ENCODE measurements around the gene MYEOV.

The MYEOV gene

DNA sequence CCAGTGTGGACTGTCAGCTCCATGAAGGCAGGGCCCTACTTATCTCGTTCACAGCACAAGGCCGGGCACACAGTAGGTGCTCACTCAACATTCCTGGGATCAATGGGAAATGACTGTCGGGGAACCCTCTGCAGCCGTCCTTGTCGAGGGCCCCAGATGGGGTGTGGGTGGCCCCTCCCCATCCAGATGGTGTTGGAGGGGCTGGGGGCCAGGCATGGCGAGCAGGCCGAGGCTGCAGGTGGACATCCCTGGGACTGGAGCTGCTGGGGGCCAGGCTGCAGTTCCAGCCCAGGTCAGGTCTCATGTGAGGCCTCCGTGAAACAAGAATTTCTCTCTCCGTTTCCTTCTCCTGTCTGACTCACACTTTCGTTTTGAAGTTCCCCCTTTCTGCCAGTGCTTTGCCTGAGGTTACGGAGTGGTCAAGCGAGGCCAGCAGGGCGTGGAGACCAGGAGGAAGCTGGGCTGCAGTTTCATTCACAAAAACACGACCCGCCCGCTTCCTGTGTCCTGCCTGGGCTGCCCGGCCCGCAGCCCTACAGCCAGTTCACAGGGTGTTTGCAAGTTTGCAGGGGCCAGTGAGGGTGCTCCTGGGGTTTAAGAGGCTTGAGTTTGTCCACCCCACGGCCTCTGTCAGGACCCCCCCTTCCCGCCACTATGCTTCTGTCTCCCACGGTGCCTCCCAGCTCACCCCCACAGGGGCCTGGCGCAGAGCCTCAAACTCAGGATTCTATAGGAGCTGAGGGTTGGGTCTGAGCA, 4.5 kb downstream of the MYEOV start:
- DNase-seq (ENCODE audit: insufficient read length, low spot score) (no peak), FAIRE-seq (no peak)
- TF ChIP-seq, protein P1, sequence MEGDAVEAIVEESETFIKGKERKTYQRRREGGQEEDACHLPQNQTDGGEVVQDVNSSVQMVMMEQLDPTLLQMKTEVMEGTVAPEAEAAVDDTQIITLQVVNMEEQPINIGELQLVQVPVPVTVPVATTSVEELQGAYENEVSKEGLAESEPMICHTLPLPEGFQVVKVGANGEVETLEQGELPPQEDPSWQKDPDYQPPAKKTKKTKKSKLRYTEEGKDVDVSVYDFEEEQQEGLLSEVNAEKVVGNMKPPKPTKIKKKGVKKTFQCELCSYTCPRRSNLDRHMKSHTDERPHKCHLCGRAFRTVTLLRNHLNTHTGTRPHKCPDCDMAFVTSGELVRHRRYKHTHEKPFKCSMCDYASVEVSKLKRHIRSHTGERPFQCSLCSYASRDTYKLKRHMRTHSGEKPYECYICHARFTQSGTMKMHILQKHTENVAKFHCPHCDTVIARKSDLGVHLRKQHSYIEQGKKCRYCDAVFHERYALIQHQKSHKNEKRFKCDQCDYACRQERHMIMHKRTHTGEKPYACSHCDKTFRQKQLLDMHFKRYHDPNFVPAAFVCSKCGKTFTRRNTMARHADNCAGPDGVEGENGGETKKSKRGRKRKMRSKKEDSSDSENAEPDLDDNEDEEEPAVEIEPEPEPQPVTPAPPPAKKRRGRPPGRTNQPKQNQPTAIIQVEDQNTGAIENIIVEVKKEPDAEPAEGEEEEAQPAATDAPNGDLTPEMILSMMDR (IDR thresholded peaks at IDR 0.05; ENCODE audit: insufficient read depth, missing control alignments): no peak

GRCh38 chr11:69299023-69299461, 5.1 kb downstream of the MYEOV start:
- DNase-seq (ENCODE audit: insufficient read length, low spot score) (no peak), FAIRE-seq (no peak)
- TF ChIP-seq, protein P1 (IDR thresholded peaks at IDR 0.05; ENCODE audit: insufficient read depth, missing control alignments): no peak

- TF ChIP-seq, protein P1 (IDR thresholded peaks at IDR 0.05; ENCODE audit: insufficient read depth, missing control alignments): no peak
- no peak for FAIRE-seq
- DNase-seq (ENCODE audit: insufficient read length, low spot score): no peak
Measured at GRCh38 chr11:69299572-69299971, 5.6 kb downstream of the MYEOV start.

DNA sequence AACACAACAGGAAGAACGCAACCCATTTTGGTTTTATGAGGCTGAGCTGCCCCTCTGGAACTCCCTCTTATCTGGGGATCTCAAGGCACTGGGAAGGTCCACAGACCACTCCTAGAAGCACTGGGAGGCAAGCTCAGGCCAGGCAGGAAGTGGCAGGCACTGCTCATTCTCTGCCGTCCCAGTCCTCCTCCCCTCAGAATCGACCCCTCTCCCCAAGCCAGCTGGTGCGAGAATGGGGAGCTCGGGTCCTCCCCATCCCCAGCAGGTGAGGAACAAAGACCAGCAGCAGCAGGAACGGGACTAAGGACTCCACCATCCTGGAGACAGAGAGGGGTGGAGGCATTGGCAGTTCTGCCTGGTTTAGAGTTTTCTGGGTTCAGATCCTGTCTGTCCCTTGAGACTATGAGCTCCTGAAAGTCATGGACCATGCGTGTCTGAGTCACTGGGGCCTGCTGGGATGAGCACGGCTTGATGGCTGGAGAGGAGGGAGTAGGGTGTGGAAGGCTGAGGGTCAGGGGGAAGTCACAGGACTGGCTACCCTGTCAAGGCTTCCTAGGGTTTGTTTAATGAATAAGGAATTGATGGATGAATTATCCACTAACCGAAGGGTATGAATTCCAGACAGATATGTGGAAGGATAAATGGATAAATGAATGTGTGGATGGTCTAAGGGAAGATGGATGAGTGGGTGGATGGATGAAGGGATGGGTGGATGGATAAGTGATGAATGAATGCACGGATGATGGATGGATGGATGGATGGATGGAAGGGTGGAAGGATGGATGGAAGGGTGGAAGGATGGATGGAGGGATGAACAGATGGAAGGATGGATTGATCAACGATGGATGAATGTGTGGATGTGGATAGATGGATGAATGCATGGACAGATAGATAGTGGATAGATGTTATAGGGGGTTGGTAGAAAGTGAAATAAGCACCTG, 6.4 kb downstream of the MYEOV start:
- TF ChIP-seq, protein P1 (IDR thresholded peaks at IDR 0.05; ENCODE audit: insufficient read depth, missing control alignments): no peak
- no peak for FAIRE-seq

GRCh38 chr11:69301081-69301454, 7.1 kb downstream of the MYEOV start:
- DNase-seq (ENCODE audit: insufficient read length, low spot score) (no peak), FAIRE-seq (no peak)
- TF ChIP-seq, protein P1 (IDR thresholded peaks at IDR 0.05; ENCODE audit: insufficient read depth, missing control alignments): no peak

More for the DNA sequence above, 6.4 kb downstream of the MYEOV start:
- DNase-seq (ENCODE audit: insufficient read length, low spot score): no peak

DNA sequence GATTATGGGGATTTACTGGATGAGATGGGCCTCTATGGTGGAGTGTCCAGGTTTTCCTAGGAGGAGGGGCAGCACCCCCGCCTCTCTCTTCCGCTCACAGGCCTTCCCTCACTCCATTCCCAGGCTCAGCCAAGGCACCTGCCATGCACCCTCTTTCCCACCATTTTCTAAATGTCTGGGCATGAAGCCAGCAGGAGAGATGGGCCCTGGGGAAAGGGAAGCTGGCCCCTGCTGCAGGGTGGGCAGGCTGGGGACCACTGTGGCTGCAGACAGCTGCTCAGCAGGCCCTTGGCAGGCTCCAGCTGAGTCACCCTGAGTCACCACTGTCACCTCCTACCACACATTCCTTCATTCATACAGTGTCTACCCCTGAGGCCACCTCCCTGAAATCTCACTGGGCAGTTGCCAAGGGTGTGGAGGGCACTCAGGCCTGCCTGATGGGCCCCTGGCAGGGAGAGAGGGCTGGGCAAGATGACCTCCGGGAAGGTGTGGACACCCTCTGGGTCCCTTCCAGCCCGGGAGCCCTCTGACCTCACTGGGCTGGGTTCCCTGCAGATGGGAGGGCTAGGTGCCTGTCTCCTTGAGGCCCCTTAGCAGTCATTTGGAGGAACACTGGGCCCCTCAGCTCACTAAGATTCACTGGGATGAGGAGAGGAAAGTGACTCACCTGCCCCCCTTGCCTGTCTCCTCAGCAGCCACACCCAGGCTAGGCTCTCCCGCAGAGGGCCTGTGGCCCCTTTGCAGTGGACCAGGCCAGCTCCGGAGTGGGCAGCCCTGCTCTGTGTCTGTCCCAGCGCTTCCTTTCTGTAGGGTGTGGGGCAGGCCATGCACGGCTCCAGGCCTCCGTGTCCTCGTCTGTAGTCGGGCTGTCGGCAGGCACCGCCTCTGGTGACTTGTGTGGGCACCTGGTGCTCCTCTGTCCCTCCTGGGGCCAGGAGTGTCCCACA, 7.8 kb downstream of the MYEOV start:
- TF ChIP-seq, protein P1 (IDR thresholded peaks at IDR 0.05; ENCODE audit: insufficient read depth, missing control alignments): no peak
- FAIRE-seq (no peak), DNase-seq (ENCODE audit: insufficient read length, low spot score) (no peak)
